ENCODE data around the gene HSH2D. TPM values are rescaled to one million over a fixed set of nuclear protein-coding genes. Genes with fewer than 3 reads are reported as not detected.

Gene HSH2D
- total RNA-seq, 4 donors from 2014 or later = 1.0 to 5.8 (median 1.6) TPM

GRCh38 chr19:16200038-16201010 is 56.8 kb downstream of the HSH2D start:
- DNase-seq (ENCODE audit: low spot score) (no peak), ATAC-seq (ENCODE audit: low FRiP score) (peak; percentile 31)
- no peak for TF ChIP-seq CTCF (IDR thresholded peaks at IDR 0.05)

- DNase-seq (ENCODE audit: low spot score) (no peak), ATAC-seq (ENCODE audit: low FRiP score) (no peak)
- TF ChIP-seq CTCF (IDR thresholded peaks at IDR 0.05) = no peak
Measured at GRCh38 chr19:16201011-16201391, 57.5 kb downstream of the HSH2D start.

- TF ChIP-seq CTCF (IDR thresholded peaks at IDR 0.05) = no peak
- no peak for ATAC-seq (ENCODE audit: low FRiP score)
- no peak for DNase-seq (ENCODE audit: low spot score)
Measured at GRCh38 chr19:16202320-16203255, 59.1 kb downstream of the HSH2D start.

GRCh38 chr19:16203256-16204004 is 59.9 kb downstream of the HSH2D start:
- no peak for ATAC-seq (ENCODE audit: low FRiP score)
- TF ChIP-seq CTCF (IDR thresholded peaks at IDR 0.05) = no peak
- no peak for DNase-seq (ENCODE audit: low spot score)

- DNase-seq (ENCODE audit: low spot score) (no peak), ATAC-seq (ENCODE audit: low FRiP score) (no peak)
- no peak for TF ChIP-seq CTCF (IDR thresholded peaks at IDR 0.05)
Measured at GRCh38 chr19:16204005-16204294, 60.5 kb downstream of the HSH2D start.

GRCh38 chr19:16205205-16206045 is 61.9 kb downstream of the HSH2D start:
- DNase-seq (ENCODE audit: low spot score) = peak; percentile 3
- no peak for ATAC-seq (ENCODE audit: low FRiP score)
- no peak for TF ChIP-seq CTCF (IDR thresholded peaks at IDR 0.05)

Data from omental fat pad (tissue), 4 donors.